Esophagus squamous epithelium (tissue), 5 donors: ENCODE measurements around the gene NCR1. TPM values are rescaled to one million over a fixed set of nuclear protein-coding genes. Genes with fewer than 3 reads are reported as not detected.
A peak's percentile ranks its signal among the peaks of the same experiment; 100 is the strongest.
"Not testable (repeated sequence)": the region's sequence is repeated elsewhere in the genome, so short reads cannot be mapped to it uniquely, and the experiment has no call there.

Experiments
- DNase-seq: peaks from one replicate; lab custom pipeline; 2025; lab: John Stamatoyannopoulos, UW
- H3K27ac ChIP-seq, 4 donors: fragments of 200-600 bp; sonication (generic); one replicate each; pipeline ENCODE4 v1.5.1; 2016 to 2019; ENCODE audit warnings: mild to moderate bottlenecking in 1 of 4
- H3K27me3 ChIP-seq, 4 donors: fragments of 200-600 bp; sonication (generic); 1 replicate in 3 of 4; 2 replicates in 1 of 4; pipeline versions ENCODE4 v1.5.1 to v1.6.0; 2017 to 2021; ENCODE audit warnings: antibody characterized with exemption in 1 of 4
- H3K36me3 ChIP-seq, 3 donors: fragments of 200-600 bp; sonication (generic); one replicate each; pipeline ENCODE4 v1.5.1; 2016 to 2019
- H3K4me1 ChIP-seq, 3 donors: fragments of 200-600 bp; sonication (generic); one replicate each; pipeline ENCODE4 v1.5.1; 2017 to 2019
- H3K4me3 ChIP-seq, 4 donors: fragments of 200-600 bp; sonication (generic); 1 replicate in 3 of 4; 2 replicates in 1 of 4; pipeline ENCODE4 v1.5.1; 2016 to 2019; ENCODE audit warnings: mild to moderate bottlenecking in 2 of 4, moderate library complexity in 1 of 4
- H3K9me3 ChIP-seq, 3 donors: fragments of 200-600 bp; sonication (generic); one replicate each; pipeline ENCODE4 v1.5.1; 2016 to 2019
- POLR2A ChIP-seq, 4 donors: fragments of 450-650 bp; IDR thresholded peaks; one replicate each; pipeline ENCODE4 v1.6.1; 2017; ENCODE audit warnings: antibody characterized with exemption in 4 of 4, mild to moderate bottlenecking in 4 of 4, moderate library complexity in 3 of 4
- WGBS, 2 donors: methylation state at CpG; one replicate each; pipeline ENCODE4 v1.1.5; 2018; 5-methylcytosine and 5-hydroxymethylcytosine counted together
- intact Hi-C: fragments of 100-400 bp; cut with DNase I; formaldehyde crosslinking; loops from one replicate; pipeline ENCODE4 v1.15.0; 2022
- total RNA-seq, 4 donors: library from RNA; depleted of rRNA; stranded (reverse); fragments of >200 nt; gene quantifications; one replicate each; pipeline ENCODE4 v1.1.0, GENCODE V29; 2016
- TF ChIP-seq, protein P1 (sequence below), 6 experiments: fragments of 450-650 bp in 4 of 6; fragments of 200-600 bp in 2 of 6; sonication (generic) in 2 of 6; IDR thresholded peaks; one replicate each; pipeline ENCODE4 v1.5.1; 2016 to 2019; ENCODE audit warnings: antibody characterized with exemption in 6 of 6, mild to moderate bottlenecking in 4 of 6, moderate library complexity in 4 of 6
- donor health status: DM: yes; HTN: yes; CAD: no.

Gene NCR1
- total RNA-seq, 4 donors from 2014 or later = not detected

DNA sequence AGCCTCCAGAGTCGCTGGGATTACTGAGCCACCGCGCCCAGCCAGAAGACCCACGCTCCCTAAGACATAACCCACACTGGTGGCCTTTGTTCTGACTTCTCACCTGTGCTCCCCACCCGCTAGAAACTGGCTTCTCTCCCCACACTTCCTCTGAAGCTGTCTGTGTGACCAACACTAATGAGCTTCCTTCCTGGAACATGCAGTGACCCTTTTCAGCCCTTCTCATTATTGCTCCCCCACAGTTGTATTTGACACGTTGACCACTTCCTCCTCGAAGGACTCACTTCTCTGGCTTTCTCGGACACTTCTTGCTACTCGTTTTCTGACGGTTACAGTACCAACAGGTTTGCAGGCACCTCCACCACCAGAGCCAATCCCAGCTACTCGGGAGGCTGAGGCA is 10.9 kb downstream of the NCR1 start:
- Histone ChIP-seq H3K27ac (no peak overlapping the region), H3K36me3 (no peaks in the 10 kb centered on the region), H3K9me3 (no peaks in the 10 kb centered on the region), H3K4me3 (no peak overlapping the region), H3K4me1 (no peaks in the 10 kb centered on the region), H3K27me3 (peaks cover 0 to 12% (median 0%) of the 10 kb centered on the region in 4 donors)
- intact Hi-C loops = no loop called here
- 70 to 78% methylated on average over 11 of the region's 11 CpGs for WGBS, 2 donors
- TF ChIP-seq, protein P1, sequence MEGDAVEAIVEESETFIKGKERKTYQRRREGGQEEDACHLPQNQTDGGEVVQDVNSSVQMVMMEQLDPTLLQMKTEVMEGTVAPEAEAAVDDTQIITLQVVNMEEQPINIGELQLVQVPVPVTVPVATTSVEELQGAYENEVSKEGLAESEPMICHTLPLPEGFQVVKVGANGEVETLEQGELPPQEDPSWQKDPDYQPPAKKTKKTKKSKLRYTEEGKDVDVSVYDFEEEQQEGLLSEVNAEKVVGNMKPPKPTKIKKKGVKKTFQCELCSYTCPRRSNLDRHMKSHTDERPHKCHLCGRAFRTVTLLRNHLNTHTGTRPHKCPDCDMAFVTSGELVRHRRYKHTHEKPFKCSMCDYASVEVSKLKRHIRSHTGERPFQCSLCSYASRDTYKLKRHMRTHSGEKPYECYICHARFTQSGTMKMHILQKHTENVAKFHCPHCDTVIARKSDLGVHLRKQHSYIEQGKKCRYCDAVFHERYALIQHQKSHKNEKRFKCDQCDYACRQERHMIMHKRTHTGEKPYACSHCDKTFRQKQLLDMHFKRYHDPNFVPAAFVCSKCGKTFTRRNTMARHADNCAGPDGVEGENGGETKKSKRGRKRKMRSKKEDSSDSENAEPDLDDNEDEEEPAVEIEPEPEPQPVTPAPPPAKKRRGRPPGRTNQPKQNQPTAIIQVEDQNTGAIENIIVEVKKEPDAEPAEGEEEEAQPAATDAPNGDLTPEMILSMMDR (IDR thresholded peaks at IDR 0.05) = no peak
- no peak for TF ChIP-seq POLR2A (IDR thresholded peaks at IDR 0.05)
- no peak for DNase-seq

DNA sequence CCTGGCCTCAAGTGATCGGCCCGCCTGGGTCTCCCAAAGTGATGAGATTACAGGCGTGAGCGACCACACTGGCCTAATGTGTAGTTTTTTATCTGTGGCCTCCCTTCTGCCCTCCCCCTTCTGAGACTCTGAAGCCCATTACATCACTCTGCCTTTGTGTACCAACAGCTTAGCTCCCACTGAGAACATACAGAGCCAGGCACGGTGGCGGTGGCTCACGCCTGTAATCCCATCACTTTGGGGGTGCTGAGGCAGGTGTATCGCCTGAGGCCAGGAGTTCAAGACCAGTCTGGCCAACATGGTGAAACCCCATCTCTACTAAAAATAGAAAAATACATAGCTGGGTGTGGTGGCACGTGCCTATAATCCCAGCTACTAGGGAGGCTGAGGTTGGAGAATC is 12.6 kb downstream of the NCR1 start:
- intact Hi-C loops = no loop called here
- TF ChIP-seq, protein P1 (IDR thresholded peaks at IDR 0.05) = no peak
- no peak for TF ChIP-seq POLR2A (IDR thresholded peaks at IDR 0.05)
- 53 to 73% methylated on average over 6 to 8 of the region's 9 CpGs for WGBS, 2 donors
- no peaks in the 10 kb centered on the region for H3K36me3 ChIP-seq
- peaks cover 0 to 12% (median 0%) of the 10 kb centered on the region in 4 donors for H3K27me3 ChIP-seq
- H3K9me3 ChIP-seq = no peaks in the 10 kb centered on the region
- no peaks in the 10 kb centered on the region for H3K4me1 ChIP-seq
- no peak for DNase-seq
- H3K4me3 ChIP-seq = no peak overlapping the region
- H3K27ac ChIP-seq = no peak overlapping the region

DNA sequence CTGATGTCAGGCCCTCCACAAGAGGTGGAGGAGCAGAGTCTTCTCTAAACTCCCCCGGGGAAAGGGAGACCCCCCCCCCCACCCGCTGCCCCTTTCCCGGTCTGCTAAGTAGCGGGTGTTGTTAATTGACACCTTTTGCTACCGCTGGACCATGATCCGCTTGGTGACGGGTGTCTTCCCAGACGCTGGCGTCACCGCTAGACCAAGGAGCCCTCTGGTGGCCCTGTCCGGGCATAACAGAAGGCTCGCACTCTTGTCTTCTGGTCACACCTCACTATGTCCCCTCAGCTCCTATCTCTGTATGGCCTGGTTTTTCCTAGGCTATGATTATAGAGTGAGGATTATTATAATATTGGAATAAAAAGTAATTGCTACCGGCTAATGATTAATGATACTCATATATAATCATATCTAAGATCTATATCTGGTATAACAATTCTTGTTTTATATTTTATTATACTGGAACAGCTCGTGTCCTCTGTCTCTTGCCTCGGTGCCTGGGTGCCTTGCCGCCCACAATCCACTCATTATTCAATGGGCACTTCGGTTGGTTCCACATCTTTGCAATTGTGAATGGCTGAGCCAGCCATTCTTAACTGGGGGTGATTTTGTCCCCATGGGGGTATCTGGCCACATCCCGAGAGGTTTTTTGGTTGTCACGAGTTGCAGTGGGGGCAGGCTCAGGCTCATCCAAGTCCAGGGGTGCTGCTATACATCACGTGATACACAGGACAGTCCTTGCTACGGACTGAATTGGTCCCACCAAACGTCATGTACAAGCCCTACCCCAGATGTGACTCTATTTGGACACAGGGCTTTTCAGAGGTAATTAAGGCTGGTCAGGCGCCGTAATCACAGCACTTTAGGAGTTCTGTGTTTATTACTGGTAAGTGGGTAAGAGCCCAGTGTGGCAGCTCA is 14.0 kb downstream of the NCR1 start:
- H3K27ac ChIP-seq, H3K4me1 ChIP-seq, H3K4me3 ChIP-seq, H3K9me3 ChIP-seq, intact Hi-C loops, H3K36me3 ChIP-seq, DNase-seq: not testable (repeated sequence)
- WGBS, 2 donors = 61 to 74% methylated on average over 7 to 12 of the region's 24 CpGs
- TF ChIP-seq, protein P1 (IDR thresholded peaks at IDR 0.05) = peak in 4 of 6 experiments; percentile 24 to 56 (median 32)
- peaks cover 0 to 12% (median 0%) of the 10 kb centered on the region in 4 donors for H3K27me3 ChIP-seq

DNA sequence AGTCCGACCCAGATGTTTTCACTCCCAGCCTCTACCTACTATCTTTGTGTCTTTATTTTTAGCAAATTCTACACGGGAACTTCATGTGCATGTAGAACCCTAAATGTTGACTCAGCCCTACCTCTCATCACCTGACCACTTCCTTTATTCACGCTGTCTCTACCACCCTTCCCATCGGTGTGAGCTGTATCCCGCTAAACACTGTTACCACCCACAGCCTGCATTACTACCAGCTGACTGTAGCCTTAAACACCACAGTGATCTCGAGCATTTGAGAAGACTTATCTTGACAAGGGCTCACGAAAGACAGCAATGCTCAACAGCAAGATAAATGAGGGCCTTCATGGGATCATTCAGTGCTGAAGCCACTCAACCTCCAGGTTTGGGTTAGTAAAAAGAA is 15.1 kb downstream of the NCR1 start:
- WGBS, 2 donors = 43 to 45% methylated on average over 7 of the region's 7 CpGs
- TF ChIP-seq, protein P1 (IDR thresholded peaks at IDR 0.05) = no peak

DNA sequence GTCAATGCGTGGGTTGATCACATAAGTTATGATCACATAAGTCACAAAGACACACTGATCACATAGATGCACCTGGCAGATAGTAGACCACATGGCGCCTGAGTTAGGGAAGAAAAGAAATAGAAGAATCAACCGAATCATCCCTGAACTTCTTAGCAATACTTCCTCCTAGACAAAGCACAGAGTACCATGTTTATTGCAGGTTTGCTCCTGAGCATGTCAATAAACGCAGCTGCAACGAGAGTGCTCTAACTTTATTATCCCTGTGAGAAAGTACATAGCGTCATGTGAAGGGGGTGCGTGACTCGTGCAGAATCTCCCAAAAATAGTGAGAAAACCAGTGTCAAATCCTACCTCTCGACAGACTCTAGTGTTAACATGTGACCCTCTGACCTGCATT is 17.3 kb downstream of the NCR1 start:
- H3K9me3 ChIP-seq = peaks cover 0 to 18% (median 0%) of the 10 kb centered on the region in 3 donors
- DNase-seq = no peak
- H3K27ac ChIP-seq = no peak overlapping the region
- H3K4me1 ChIP-seq = no peaks in the 10 kb centered on the region
- H3K4me3 ChIP-seq = no peak overlapping the region
- no peaks in the 10 kb centered on the region for H3K36me3 ChIP-seq
- peaks cover 0 to 8% (median 0%) of the 10 kb centered on the region in 4 donors for H3K27me3 ChIP-seq
- TF ChIP-seq, protein P1 (IDR thresholded peaks at IDR 0.05) = no peak
- TF ChIP-seq POLR2A (IDR thresholded peaks at IDR 0.05) = no peak
- 61 to 78% methylated on average over 9 of the region's 9 CpGs for WGBS, 2 donors
- intact Hi-C loops = no loop called here

More for the DNA sequence above, 15.1 kb downstream of the NCR1 start:
- H3K4me1 ChIP-seq = no peaks in the 10 kb centered on the region
- DNase-seq = no peak
- no peak overlapping the region for H3K4me3 ChIP-seq
- intact Hi-C loops = no loop called here
- peaks cover 0 to 12% (median 0%) of the 10 kb centered on the region in 4 donors for H3K27me3 ChIP-seq
- no peaks in the 10 kb centered on the region for H3K9me3 ChIP-seq
- H3K27ac ChIP-seq = no peak overlapping the region
- H3K36me3 ChIP-seq = no peaks in the 10 kb centered on the region
